Stromal cell of bone marrow (primary cell): ENCODE measurements around the gene CCNY.
"Not testable (repeated sequence)": the region's sequence is repeated elsewhere in the genome, so short reads cannot be mapped to it uniquely, and the experiment has no call there.

Experiments used
- DNase-seq: peaks from one replicate; pipeline ENCODE4 v3.0.0-alpha.2; 2012; ENCODE audit warnings: low read depth

CCNY gene

GRCh38 chr10:35334297-35334696 is 2.0 kb upstream of the CCNY start:
- no peak for DNase-seq

GRCh38 chr10:35335133-35336083 is 901 bp upstream of the CCNY start:
- no peak for DNase-seq

- DNase-seq: no peak
These were observed 863 bp downstream of the CCNY start for GRCh38 chr10:35336921-35337823.

GRCh38 chr10:35339942-35340341 is 3.6 kb downstream of the CCNY start:
- no peak for DNase-seq

GRCh38 chr10:35340975-35341374 is 4.7 kb downstream of the CCNY start:
- no peak for DNase-seq

GRCh38 chr10:35341521-35341920 is 5.2 kb downstream of the CCNY start:
- DNase-seq: no peak

- DNase-seq: no peak
These were observed 6.0 kb downstream of the CCNY start for GRCh38 chr10:35342183-35342753.

- no peak for DNase-seq
These were observed 7.4 kb downstream of the CCNY start for GRCh38 chr10:35343739-35344138.

- DNase-seq: no peak
These were observed 9.1 kb downstream of the CCNY start for GRCh38 chr10:35345383-35345742.

GRCh38 chr10:35346248-35346647 is 9.9 kb downstream of the CCNY start:
- DNase-seq: no peak

GRCh38 chr10:35347121-35347562 is 10.8 kb downstream of the CCNY start:
- no peak for DNase-seq

GRCh38 chr10:35347899-35348608 is 11.7 kb downstream of the CCNY start:
- no peak for DNase-seq

GRCh38 chr10:35348609-35349388 is 12.5 kb downstream of the CCNY start:
- DNase-seq: no peak

- DNase-seq: no peak
These were observed 13.1 kb downstream of the CCNY start for GRCh38 chr10:35349389-35349915.

GRCh38 chr10:35351021-35351420 is 14.7 kb downstream of the CCNY start:
- DNase-seq: no peak

GRCh38 chr10:35352097-35352496 is 15.8 kb downstream of the CCNY start:
- DNase-seq: no peak

GRCh38 chr10:35352512-35352911 is 16.2 kb downstream of the CCNY start:
- DNase-seq: no peak

GRCh38 chr10:35353395-35353794 is 17.1 kb downstream of the CCNY start:
- DNase-seq: no peak

GRCh38 chr10:35353805-35354204 is 17.5 kb downstream of the CCNY start:
- no peak for DNase-seq

GRCh38 chr10:35354257-35354656 is 17.9 kb downstream of the CCNY start:
- DNase-seq: not testable (repeated sequence)
